Ramos (cell line): ENCODE data around the gene ADARB2.
"Not testable (repeated sequence)": the region's sequence is repeated elsewhere in the genome, so short reads cannot be mapped to it uniquely, and the experiment has no call there.

Source experiments
- in situ Hi-C: fragments of 300-500 bp; cut with MboI; formaldehyde crosslinking; loops from one replicate; pipeline ENCODE4 v1.14.3; 2022; ENCODE audit warnings: low sequenced_read_pairs; ENCODE audit not compliant: unreplicated experiment

The ADARB2 gene

GRCh38 chr10:1485357-1485756, 252.0 kb downstream of the ADARB2 start:
- in situ Hi-C loops: no loop called here

- in situ Hi-C loops: no loop called here
These were observed 253.5 kb downstream of the ADARB2 start for GRCh38 chr10:1483826-1484225.

DNA sequence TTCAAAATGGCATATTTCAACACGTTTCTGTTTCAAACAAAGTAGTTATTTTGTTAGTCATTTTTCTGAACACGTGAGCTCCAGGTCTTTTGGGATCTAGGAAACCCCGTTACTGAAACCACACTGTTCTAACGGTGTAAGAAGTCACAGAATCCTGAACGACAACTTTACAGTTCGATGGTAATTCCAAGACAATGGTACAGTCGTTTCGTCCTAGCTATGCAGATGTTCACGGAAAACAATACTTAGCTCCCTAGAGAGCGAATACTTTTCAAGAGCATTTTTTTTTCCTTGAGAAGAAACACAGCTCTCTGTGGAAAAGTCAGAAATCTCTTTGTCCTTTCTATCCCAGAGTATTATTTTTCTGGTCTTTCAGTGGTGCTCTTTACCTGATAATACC, 254.1 kb downstream of the ADARB2 start:
- in situ Hi-C loops: no loop called here

GRCh38 chr10:1477578-1477977, 259.7 kb downstream of the ADARB2 start:
- in situ Hi-C loops: no loop called here

DNA sequence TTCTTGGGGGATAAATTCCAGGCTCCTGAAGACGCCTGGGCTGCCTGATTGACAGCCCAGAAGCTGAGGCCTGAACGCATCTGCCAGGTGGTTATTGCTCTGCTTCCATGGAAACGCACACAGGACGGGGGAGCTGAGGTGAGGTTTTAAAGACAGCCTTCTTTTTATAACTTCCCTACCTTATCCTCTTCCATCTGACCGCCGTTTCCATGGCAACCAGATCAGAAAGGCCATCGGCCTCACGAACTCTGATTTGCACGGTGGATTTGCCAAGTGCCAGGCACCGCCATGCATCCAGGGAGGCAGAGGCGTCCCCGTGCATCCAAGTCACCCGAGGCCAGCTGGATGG, 260.9 kb downstream of the ADARB2 start:
- in situ Hi-C loops: no loop called here

DNA sequence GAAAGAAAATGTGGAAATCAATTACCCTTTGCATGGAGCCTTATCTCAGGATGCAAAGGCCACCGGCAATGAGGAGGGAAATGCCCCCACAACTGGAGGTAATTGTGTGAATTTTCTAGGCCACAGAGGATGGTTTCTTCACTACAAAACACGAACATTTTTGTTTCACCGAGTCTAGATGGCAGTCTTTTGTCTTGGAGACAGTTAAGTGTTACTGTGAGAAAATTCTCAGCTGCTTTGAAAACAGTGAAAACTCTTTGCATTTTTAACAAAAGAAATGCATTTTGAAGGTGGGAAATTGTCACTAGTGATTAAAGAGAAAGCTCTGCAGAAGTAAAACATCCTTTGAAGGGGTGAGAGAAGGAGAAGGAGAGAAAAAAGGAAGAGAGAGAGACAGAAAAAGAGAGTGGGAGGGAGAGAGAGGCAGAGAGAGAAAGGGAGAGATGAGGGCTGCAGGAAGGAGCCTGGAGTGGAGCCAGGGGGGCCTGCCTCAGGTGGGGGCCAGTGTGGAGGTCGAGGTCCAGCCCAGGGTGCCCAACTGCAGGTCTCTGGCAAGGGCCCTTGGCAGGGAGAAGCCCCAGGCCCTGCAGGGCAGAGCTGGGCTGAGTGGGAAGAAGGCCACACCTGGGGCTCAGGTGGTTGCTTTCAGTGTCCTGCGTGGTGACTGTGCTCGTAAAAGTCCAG, 261.4 kb downstream of the ADARB2 start:
- in situ Hi-C loops: no loop called here

DNA sequence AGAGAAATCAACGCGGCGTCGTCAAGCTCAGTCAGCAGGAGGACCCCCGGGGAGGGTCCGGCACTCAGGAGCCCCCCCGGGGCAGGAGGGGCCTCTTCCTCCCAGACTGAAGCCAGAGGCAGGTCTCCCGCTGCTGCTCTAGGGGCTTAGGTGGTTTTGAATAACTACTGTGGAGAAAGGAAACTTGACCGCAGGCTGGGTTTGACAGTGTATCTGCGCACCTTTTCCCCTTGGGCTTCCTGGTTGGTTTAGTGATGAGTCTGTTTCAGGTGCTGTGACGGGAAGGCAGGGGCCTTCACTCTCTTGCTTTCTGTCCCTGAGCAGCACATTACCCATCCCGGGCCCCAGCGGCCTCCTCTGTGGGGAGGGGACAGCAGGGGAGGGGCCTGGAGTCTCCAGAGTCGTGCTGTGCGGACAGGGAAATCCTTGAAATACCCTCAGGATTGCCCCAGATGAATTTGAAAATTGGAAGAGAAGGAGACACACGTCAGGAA, 262.2 kb downstream of the ADARB2 start:
- in situ Hi-C loops: no loop called here

GRCh38 chr10:1474376-1475097, 262.8 kb downstream of the ADARB2 start:
- in situ Hi-C loops: no loop called here

DNA sequence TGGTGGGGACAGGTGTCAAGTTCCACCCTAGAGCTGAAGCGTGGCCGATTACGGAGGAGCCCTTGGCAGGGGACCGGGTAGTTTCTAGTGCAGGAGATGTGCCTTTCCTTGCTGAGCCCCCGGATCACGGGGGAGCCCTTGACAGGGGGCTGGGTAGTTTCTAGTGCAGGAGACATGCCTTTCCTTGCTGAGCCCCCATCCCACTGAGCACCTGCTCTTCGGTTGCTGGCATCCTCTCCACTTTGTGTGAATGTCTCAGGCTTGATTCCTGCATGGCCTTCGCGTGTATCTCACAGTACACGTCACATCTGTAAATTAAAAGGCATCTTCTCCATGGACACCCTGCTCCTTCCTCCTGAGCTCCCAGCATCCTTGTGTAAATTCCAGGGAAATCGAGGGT, 263.5 kb downstream of the ADARB2 start:
- in situ Hi-C loops: no loop called here

- in situ Hi-C loops: no loop called here
These were observed 265.0 kb downstream of the ADARB2 start for GRCh38 chr10:1472178-1472958.

- in situ Hi-C loops: no loop called here
These were observed 268.5 kb downstream of the ADARB2 start for GRCh38 chr10:1468811-1469210.

- in situ Hi-C loops: no loop called here
These were observed 269.8 kb downstream of the ADARB2 start for GRCh38 chr10:1467334-1468076.

GRCh38 chr10:1465993-1466764, 271.1 kb downstream of the ADARB2 start:
- in situ Hi-C loops: no loop called here

- in situ Hi-C loops: no loop called here
These were observed 271.9 kb downstream of the ADARB2 start for GRCh38 chr10:1465418-1465911.

DNA sequence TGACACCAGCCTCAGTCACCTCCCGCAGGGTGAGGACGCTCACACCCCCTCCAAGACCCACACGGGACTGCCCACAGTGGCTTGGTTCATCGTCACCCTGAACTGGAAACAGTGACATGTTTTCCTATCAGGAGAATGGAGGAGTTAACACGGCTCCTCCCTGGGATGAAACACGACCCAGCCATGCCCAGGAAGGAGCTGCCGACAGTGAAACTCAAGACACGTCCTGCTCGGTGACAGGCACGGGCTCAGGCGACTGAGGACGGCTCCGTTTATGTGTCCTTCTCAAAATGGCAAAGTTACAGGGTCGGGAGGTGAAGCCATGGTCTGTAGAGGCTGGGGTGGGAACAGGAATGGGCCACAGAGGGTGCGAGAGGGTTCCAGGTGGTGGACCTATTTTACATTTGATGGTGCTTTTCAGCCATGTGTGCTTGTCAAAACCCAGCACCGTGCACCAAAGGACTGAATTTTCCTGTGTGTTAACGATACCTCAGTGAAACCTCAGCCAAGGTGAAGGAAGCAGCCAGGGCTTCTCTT, 272.4 kb downstream of the ADARB2 start:
- in situ Hi-C loops: no loop called here

GRCh38 chr10:1463971-1464370, 273.4 kb downstream of the ADARB2 start:
- in situ Hi-C loops: not testable (repeated sequence)

- in situ Hi-C loops: no loop called here
These were observed 274.2 kb downstream of the ADARB2 start for GRCh38 chr10:1462994-1463633.

GRCh38 chr10:1462521-1462920, 274.8 kb downstream of the ADARB2 start:
- in situ Hi-C loops: no loop called here

GRCh38 chr10:1462032-1462431, 275.3 kb downstream of the ADARB2 start:
- in situ Hi-C loops: no loop called here
